CD8-positive, alpha-beta memory T cell (primary cell): ENCODE results near the gene SEL1L. TPM values are rescaled to one million over a fixed set of nuclear protein-coding genes. Genes with fewer than 3 reads are reported as not detected.
"Not testable (repeated sequence)": the region's sequence is repeated elsewhere in the genome, so short reads cannot be mapped to it uniquely, and the experiment has no call there.

Source experiments
- CTCF ChIA-PET: fragments of 350-600 bp; sonication (Branson Sonifier 250); formaldehyde crosslinking; loops from one replicate; lab custom pipeline; 2021; ENCODE audit warnings: antibody characterized with exemption; lab: Charles Lee
- POLR2A ChIA-PET: fragments of 350-600 bp; sonication (Branson Sonifier 250); formaldehyde crosslinking; loops from one replicate; lab custom pipeline; 2021; ENCODE audit warnings: antibody characterized with exemption; lab: Charles Lee
- DNase-seq, 5 donors: peaks; one replicate each; pipeline versions ENCODE4 v3.0.0 to v3.0.0-alpha.2; 2020 to 2022; ENCODE audit warnings: mixed read lengths in 1 of 5
- H3K27ac ChIP-seq: one replicate; pipeline ENCODE4 v1.7.0; 2013; ENCODE audit warnings: low read depth, mild to moderate bottlenecking, low read length, moderate library complexity
- H3K27me3 ChIP-seq: 2 replicates; pipeline ENCODE4 v1.7.0; 2013; ENCODE audit warnings: low read length, mild to moderate bottlenecking; ENCODE audit not compliant: insufficient read depth, poor library complexity, severe bottlenecking
- H3K36me3 ChIP-seq: 2 replicates; pipeline ENCODE4 v1.7.0; 2013; ENCODE audit warnings: mild to moderate bottlenecking, low read length, moderate library complexity; ENCODE audit not compliant: insufficient read depth
- H3K4me1 ChIP-seq: 2 replicates; pipeline ENCODE4 v1.7.0; 2013; ENCODE audit warnings: mild to moderate bottlenecking, low read length, moderate library complexity; ENCODE audit not compliant: insufficient read depth
- H3K4me3 ChIP-seq: 2 replicates; pipeline ENCODE4 v1.7.0; 2013; ENCODE audit warnings: mild to moderate bottlenecking, low read length
- H3K9me3 ChIP-seq: 2 replicates; pipeline ENCODE4 v1.7.0; 2013; ENCODE audit warnings: mild to moderate bottlenecking, low read length
- H3K27ac Mint-ChIP-seq, 8 donors: one replicate each; pipeline ENCODE4 v1.8.0; 2020 to 2021; ENCODE audit warnings: mixed read lengths in 8 of 8, mild to moderate bottlenecking in 6 of 8, inconsistent platforms in 3 of 8, moderate library complexity in 3 of 8
- H3K27me3 Mint-ChIP-seq, 2 donors: one replicate each; pipeline ENCODE4 v1.8.0; 2020 to 2021; ENCODE audit warnings: mixed read lengths in 2 of 2, mild to moderate bottlenecking in 1 of 2, moderate library complexity in 1 of 2
- H3K36me3 Mint-ChIP-seq, 3 donors: one replicate each; pipeline ENCODE4 v1.8.0; 2020 to 2021; ENCODE audit warnings: mixed read lengths in 3 of 3, inconsistent platforms in 1 of 3, mild to moderate bottlenecking in 1 of 3
- H3K4me1 Mint-ChIP-seq, 3 donors: one replicate each; pipeline ENCODE4 v1.8.0; 2020 to 2021; ENCODE audit warnings: mixed read lengths in 3 of 3, inconsistent platforms in 1 of 3, mild to moderate bottlenecking in 1 of 3
- H3K4me3 Mint-ChIP-seq, 7 donors: one replicate each; pipeline ENCODE4 v1.8.0; 2020 to 2021; ENCODE audit warnings: mixed read lengths in 7 of 7, mild to moderate bottlenecking in 6 of 7, moderate library complexity in 4 of 7, inconsistent platforms in 2 of 7
- H3K9me3 Mint-ChIP-seq, 5 donors: one replicate each; pipeline ENCODE4 v1.8.0; 2020 to 2022; ENCODE audit warnings: mixed read lengths in 5 of 5, mild to moderate bottlenecking in 3 of 5, moderate library complexity in 2 of 5, inconsistent platforms in 1 of 5
- polyA plus RNA-seq: library from polyadenylated mRNA; unstranded; fragments of 300-500 nt; fragmentation: Illumina TruSeq; gene quantifications from one replicate; pipeline ENCODE4 v1.2.3, GENCODE V29; 2021
- total RNA-seq, 2 experiments: library from RNA; stranded (reverse); gene quantifications; one replicate each; pipeline ENCODE4 v1.2.3, GENCODE V29; 2021

SEL1L gene
- total and polyA plus RNA-seq, 3 experiments from 2014 or later, result 21.7 to 64.8 (median 61.4) TPM

- H3K4me1 ChIP-seq, result peaks cover 11% of the 10 kb centered on the region
- no peaks in the 10 kb centered on the region for H3K9me3 ChIP-seq
- H3K4me1 Mint-ChIP-seq, result peaks cover 9 to 15% (median 14%) of the 10 kb centered on the region in 3 donors
- H3K27ac ChIP-seq, result no peak overlapping the region
- ChIA-PET CTCF (interaction anchor here (1.1 kb wide), 1 partner anchor 11 kb away, joined by 3 read pairs; no protein-coding TSS in a partner anchor), POLR2A (no interaction called here)
- no peaks in the 10 kb centered on the region for H3K9me3 Mint-ChIP-seq
- H3K36me3 ChIP-seq, result no peaks in the 10 kb centered on the region
- peaks cover 47 to 71% of the 10 kb centered on the region in 2 donors for H3K27me3 Mint-ChIP-seq
- no peak for DNase-seq
- no peak overlapping the region for H3K4me3 ChIP-seq
- H3K27me3 ChIP-seq, result peaks cover 40% of the 10 kb centered on the region
- no peak overlapping the region for H3K27ac Mint-ChIP-seq
- no peak overlapping the region for H3K4me3 Mint-ChIP-seq
- H3K36me3 Mint-ChIP-seq, result no peaks in the 10 kb centered on the region
These were observed 101.4 kb downstream of the SEL1L start for GRCh38 chr14:81432219-81432661.

GRCh38 chr14:81430235-81430634, 103.4 kb downstream of the SEL1L start:
- Histone ChIP-seq H3K27ac (no peak overlapping the region), H3K9me3 (no peaks in the 10 kb centered on the region), H3K27me3 (peaks cover 25% of the 10 kb centered on the region), H3K4me3 (no peak overlapping the region), H3K36me3 (no peaks in the 10 kb centered on the region), H3K4me1 (peaks cover 3% of the 10 kb centered on the region)
- H3K27ac Mint-ChIP-seq, result no peak overlapping the region
- H3K27me3 Mint-ChIP-seq, result peaks cover 40 to 71% of the 10 kb centered on the region in 2 donors
- peaks cover under 1 to 4% (median 3%) of the 10 kb centered on the region in 3 donors for H3K4me1 Mint-ChIP-seq
- DNase-seq, result no peak
- H3K4me3 Mint-ChIP-seq, result no peak overlapping the region
- H3K9me3 Mint-ChIP-seq, result no peaks in the 10 kb centered on the region
- ChIA-PET CTCF (interaction anchor here (0.5 kb wide), 1 partner anchor 20 kb away, joined by 4 read pairs; no protein-coding TSS in a partner anchor), POLR2A (no interaction called here)
- H3K36me3 Mint-ChIP-seq, result no peaks in the 10 kb centered on the region

DNA sequence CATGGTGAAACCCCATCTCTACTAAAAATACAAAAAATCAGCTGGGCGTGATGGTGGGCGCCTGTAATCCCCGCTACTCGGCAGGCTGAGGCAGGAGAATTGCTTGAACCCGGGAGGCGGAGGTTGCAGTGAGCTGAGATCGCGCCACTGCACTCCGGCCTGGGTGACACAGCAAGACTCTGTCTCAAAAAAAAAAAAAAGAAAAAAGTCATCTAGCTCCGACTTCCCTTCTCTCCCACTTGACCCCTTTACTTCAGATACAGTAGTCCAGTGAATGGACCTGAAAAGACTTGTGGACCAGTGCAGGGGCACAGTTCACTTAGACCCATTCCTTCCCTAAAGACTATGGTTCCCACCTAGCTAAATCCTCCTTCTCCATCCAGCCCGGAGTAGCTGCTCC, 103.9 kb downstream of the SEL1L start:
- DNase-seq, H3K36me3 ChIP-seq, H3K36me3 Mint-ChIP-seq, H3K4me1 ChIP-seq, H3K4me1 Mint-ChIP-seq, H3K9me3 ChIP-seq, H3K9me3 Mint-ChIP-seq, H3K4me3 Mint-ChIP-seq, H3K4me3 ChIP-seq, POLR2A ChIA-PET, H3K27ac Mint-ChIP-seq, H3K27ac ChIP-seq: not testable (repeated sequence)
- H3K27me3 ChIP-seq, result peaks cover 20% of the 10 kb centered on the region
- peaks cover 35 to 67% of the 10 kb centered on the region in 2 donors for H3K27me3 Mint-ChIP-seq
- CTCF ChIA-PET, result interaction anchor here (0.5 kb wide), 1 partner anchor 19 kb away, joined by 4 read pairs; no protein-coding TSS in a partner anchor

GRCh38 chr14:81429028-81429427, 104.6 kb downstream of the SEL1L start:
- ChIA-PET CTCF (no interaction called here), POLR2A (no interaction called here)
- Mint-ChIP-seq H3K36me3 (no peaks in the 10 kb centered on the region), H3K27ac (no peak overlapping the region), H3K27me3 (peaks cover 29 to 59% of the 10 kb centered on the region in 2 donors), H3K9me3 (no peaks in the 10 kb centered on the region), H3K4me3 (no peak overlapping the region), H3K4me1 (no peaks in the 10 kb centered on the region)
- Histone ChIP-seq H3K27ac (no peak overlapping the region), H3K9me3 (no peaks in the 10 kb centered on the region), H3K4me3 (no peak overlapping the region), H3K27me3 (peaks cover 13% of the 10 kb centered on the region), H3K36me3 (no peaks in the 10 kb centered on the region), H3K4me1 (no peaks in the 10 kb centered on the region)
- no peak for DNase-seq

- Histone ChIP-seq H3K9me3 (no peaks in the 10 kb centered on the region), H3K27me3 (no peaks in the 10 kb centered on the region), H3K36me3 (no peaks in the 10 kb centered on the region), H3K4me1 (no peaks in the 10 kb centered on the region), H3K4me3 (no peak overlapping the region), H3K27ac (peak overlapping the region; percentile 33)
- ChIA-PET CTCF (no interaction called here), POLR2A (no interaction called here)
- Mint-ChIP-seq H3K9me3 (no peaks in the 10 kb centered on the region), H3K27ac (no peak overlapping the region), H3K4me3 (no peak overlapping the region), H3K4me1 (no peaks in the 10 kb centered on the region), H3K36me3 (no peaks in the 10 kb centered on the region), H3K27me3 (peaks cover 22 to 44% of the 10 kb centered on the region in 2 donors)
- no peak for DNase-seq
These were observed 106.2 kb downstream of the SEL1L start for GRCh38 chr14:81427348-81428058.

GRCh38 chr14:81423504-81423903, 110.1 kb downstream of the SEL1L start:
- no peak overlapping the region for H3K27ac Mint-ChIP-seq
- no peaks in the 10 kb centered on the region for H3K36me3 ChIP-seq
- H3K9me3 ChIP-seq, result no peaks in the 10 kb centered on the region
- H3K27me3 ChIP-seq, result no peaks in the 10 kb centered on the region
- H3K36me3 Mint-ChIP-seq, result no peaks in the 10 kb centered on the region
- H3K4me3 ChIP-seq, result no peak overlapping the region
- H3K4me1 ChIP-seq, result no peaks in the 10 kb centered on the region
- no peaks in the 10 kb centered on the region for H3K9me3 Mint-ChIP-seq
- no peaks in the 10 kb centered on the region for H3K4me1 Mint-ChIP-seq
- no peak overlapping the region for H3K27ac ChIP-seq
- DNase-seq, result no peak
- ChIA-PET CTCF (no interaction called here), POLR2A (no interaction called here)
- peaks cover 7 to 21% of the 10 kb centered on the region in 2 donors for H3K27me3 Mint-ChIP-seq
- no peak overlapping the region for H3K4me3 Mint-ChIP-seq

Other genes starting within 250 kb of the SEL1L start
- gene STON2, start 133.5 kb downstream of the SEL1L start, total RNA-seq, result under 1 TPM in 1 of 2 experiments, not detected in 1; 0.22 TPM
- gene STON2, start 133.5 kb downstream of the SEL1L start, polyA plus RNA-seq, result not detected